ENCODE data around the gene PRND.
A peak's percentile ranks its signal among the peaks of the same experiment; 100 is the strongest.
"Not testable (repeated sequence)": the region's sequence is repeated elsewhere in the genome, so short reads cannot be mapped to it uniquely, and the experiment has no call there.

Gene PRND

DNA sequence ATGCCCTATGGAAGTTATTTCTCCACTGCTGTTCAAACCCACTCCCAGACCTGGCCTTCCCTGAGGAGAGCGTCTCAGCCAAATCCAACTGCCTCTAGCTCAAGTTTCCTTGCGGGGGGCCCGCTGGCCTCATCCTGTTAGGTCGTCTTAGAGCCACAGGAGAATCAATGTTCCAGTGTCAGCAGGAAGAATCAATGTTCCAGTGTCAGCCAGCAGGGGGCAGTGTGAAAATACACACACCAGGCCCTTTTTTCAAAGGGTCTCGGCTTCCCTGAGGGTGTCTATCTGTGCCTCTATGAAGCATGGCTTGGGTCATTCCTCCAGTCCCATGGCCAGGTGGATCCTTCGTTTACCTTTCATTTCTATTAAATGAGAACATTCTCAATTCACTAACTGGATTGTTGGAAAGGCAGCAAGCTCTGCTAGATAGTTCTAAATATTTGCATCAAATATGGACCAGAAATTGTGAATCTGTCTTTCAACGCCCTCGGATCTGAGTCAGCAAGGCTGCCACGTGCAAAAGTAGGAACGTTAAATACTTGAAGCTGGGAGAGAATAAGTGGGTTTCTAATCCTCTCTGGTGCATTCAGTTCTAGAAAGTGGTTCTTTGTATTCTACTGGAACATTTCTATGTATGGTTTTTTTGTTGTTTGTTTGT, 19.2 kb downstream of the PRND start:
- DNase-seq = peak; percentile 27

DNA sequence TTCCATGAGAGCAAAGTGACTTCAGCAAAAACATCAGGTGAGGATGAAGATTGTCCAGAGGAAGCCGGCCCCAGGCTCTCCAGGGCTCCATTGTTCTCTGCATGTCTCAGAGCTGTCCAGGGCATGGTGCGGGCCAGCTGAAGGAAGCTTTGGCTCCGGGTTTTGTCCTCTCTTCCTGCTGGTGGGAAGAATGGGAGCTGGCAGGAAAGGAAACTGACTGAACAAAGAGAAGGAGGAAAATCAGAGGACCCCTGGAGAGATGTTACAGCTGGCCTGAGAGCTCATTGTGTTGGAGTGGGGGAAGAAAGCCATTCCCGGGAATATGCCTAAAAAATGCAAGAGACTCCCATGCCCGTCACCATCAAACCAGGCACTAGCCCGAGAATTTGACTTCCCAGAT, 27.1 kb downstream of the PRND start:
- no peak for DNase-seq

DNA sequence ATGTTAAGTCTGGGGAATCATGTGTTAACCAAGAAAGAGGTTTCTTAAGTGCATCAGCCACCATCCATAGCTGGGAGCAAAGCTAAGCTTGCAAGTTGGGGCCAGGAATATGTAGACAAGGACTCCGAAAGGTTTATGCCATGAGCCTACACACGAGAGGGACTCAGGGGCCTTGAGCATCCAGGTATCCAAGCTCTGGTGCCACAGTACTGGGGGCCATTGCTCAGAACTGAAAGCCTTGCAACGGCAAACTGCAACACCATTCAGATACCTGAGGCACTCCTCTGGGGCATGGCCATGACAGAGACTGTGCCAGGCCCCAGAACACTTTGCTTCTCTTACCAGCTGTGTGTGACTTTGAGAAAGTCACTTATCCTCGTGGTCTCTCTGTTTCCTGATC, 27.6 kb downstream of the PRND start:
- no peak for DNase-seq

DNA sequence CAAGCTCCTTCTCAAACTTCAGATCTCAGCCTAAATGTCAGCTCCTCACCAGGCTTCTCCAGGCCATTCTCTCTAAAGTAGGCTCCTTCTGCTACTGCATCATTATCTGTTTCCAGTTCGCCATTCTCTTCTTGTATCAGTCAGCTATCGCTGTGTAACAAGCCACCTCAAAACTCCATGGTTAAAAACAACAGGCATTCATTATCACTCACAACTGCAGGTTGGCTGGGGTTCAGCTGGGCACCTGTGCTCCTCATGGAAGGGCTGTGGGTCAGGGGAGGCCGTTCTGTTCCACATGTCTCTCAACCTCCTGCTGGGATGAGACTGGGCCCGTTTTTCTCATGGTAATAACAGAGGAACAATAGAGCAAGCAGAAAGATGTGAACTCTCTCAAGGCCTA, 28.7 kb downstream of the PRND start:
- no peak for DNase-seq

DNA sequence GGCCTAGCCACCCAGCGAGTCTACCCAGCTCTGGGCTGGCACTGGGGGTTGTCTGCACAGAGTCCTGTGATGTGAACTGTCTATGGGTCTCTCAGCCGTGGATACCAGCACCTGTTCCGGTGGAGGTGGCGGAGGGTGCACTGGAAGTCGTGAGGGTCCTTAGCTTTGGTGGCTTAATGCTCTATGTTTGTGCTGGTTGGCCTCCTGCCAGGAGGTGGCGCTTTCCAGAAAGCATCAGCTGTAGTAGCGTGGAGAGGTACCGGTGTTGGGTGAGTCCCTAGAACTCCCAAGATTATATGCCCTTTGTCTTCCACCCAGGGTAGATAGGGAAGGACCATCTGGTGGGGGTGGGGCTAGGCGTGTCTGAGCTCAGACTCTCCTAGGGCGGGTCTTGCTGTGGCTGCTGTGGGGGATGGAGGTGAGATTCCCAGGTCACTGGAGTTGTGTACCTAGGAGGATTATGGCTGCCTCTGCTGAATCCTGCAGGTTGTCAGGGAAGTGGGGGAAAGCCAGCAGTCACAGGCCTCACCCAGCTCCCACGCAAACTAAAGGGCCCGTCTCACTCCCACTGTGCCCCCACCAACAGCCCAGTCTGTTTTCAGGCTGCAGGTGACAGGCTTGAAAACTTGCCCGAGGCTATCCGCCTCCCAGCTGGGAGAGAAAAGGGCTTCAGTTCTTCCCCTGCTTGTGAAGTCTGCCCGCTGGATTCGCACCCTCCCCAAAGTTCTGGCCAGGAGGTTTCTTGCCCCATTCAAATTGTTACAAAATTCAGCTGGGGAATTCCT, 37.6 kb downstream of the PRND start:
- DNase-seq = not testable (repeated sequence)

DNA sequence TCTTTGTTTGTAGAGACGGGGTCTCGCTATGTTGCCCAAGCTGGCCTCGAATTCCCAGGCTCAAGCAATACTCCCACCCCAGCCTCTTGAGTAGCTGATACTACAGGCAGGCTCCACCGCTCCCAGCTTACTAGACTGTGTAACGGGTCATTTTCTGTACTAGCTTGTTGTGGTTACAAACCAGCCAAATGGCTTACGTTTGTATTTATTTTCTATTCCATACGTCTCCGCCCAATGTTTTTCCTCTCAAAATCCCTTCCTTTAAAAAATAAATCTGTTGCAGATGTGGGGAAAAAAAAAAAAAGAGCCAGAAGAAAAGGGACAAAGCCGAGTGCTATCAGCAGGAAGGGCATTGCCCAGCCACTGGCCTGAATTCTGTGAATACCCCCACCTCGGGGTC, 41.6 kb downstream of the PRND start:
- DNase-seq = no peak

DNA sequence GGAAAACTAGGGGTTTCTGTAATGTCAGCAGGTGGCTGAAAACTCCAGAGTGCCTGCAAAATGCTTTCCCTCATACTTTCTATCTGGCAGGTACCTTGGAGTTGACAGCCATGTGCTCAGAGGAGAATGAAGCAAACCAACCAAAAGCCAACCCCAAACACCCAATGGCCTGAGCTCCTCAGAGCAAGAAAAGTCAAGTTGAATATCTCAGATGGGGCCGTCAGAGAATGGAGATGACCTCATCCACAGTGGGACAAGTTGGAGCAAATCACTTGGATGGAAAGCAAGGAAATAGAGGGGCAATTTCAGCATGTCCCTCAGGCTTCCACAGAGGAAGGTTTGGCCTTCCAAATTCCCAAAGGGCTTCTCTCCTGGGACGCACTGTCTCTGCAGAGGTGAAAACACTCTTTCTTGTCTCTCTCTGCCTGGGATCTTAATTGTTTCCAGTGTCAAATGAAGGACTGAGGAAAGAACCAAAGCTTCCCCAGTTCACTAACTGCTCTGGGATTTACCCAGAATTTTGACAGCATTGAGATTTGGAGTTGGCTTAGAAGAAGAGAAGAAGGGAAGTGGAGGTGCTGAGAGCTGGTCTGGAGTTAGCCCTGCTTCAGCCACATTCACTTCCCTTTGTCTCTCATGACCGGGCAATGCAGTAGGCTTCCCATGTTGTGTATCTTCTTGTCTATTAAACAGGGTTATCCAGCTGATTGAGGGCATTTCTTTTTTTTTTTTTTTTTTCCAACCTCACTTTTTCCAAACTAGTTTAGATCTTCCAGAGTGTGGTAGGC, 42.2 kb downstream of the PRND start:
- no peak for DNase-seq

DNA sequence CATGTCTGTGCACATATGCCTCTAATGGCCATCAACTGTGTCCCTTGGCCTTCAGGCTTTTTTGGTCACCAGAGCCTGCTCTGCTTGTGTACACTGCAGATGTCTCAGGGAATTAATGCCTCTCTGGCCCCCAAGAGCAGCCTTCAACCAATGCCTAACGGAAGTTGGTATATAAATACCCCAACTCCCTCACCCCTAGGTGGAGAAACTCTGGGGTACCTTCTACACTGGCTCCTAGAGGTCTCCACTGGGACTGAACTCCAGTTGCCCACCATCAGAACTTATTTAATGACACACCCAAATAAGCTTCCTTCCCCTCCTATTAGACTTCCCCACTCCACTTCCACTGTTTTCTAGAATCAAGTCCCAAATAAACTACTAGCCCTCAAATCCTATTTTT, 43.1 kb downstream of the PRND start:
- no peak for DNase-seq

DNA sequence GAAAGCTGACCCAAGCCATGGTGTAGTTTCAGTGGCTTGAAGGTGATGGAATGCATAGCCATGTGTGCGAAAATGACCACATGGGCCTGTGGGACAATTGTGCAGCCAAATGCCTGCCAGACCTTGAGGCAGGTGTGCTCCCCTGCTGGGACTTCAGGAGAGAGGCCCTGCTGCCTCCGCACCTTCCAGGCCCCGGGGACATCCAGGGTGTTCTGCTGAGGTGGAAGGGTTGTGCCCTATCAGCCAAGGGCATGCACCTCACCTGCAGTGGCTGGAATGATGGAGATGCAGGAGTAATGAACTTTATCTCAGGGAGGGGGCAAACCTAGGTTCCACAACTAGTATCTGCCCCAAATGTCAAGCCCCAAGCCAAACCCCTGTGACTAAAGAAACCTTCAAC, 44.0 kb downstream of the PRND start:
- DNase-seq = no peak

DNA sequence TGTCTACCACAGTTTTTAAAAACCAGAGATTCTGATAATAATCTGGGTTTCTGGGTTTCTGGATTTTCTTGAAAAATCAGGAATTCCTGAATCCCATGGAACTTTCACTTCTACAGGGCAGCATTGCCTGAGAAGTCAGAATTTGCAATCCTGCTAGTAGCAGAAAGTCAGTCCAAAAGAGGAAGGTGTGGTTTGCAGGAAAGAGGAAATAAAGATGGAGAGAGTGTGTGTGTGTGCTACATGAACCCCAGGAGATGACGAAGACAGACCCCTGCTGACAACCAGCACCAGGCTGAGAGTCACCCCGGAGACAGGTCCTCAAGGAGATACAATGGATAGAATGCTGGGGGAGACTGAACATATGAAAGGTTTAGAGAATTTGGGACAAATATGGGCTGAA, 44.9 kb downstream of the PRND start:
- DNase-seq = no peak

DNA sequence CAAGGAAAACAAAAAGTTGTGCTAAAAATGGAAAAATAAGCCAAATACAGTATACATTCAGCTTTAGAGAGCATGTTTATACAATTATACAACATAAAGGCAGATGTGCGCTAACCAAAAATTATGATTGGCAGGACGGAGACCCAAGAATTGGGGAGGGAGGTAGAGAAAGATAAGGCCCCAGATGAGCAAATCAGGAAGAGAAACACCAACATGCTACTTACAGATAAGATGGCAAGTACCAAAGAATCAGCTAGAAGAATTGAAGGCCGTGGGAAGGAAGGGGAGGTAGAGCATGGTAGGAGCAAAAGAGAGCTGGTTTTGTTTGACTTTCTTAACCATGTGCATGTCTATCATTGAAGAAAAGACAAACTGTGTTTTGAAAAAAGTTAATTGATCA, 45.4 kb downstream of the PRND start:
- no peak for DNase-seq

DNA sequence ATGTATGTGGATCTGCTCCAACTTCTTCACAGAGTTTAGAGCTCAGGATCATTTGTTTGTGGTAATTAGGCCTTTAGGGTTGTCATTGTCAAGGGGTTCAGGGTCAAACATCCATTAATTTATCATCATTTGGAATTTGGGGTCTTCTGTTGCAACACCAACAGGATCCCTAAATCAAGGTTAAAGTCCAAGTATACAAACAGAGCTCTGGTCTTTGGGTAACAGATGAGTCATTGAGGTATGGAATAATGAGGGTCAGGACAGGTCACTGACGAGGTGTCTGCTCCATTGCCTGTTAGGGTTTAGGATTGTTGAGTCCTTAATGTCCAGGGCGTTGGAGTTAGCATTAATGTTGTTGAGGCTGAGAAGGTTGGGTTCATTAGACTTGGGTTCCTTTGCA, 47.6 kb downstream of the PRND start:
- no peak for DNase-seq

DNA sequence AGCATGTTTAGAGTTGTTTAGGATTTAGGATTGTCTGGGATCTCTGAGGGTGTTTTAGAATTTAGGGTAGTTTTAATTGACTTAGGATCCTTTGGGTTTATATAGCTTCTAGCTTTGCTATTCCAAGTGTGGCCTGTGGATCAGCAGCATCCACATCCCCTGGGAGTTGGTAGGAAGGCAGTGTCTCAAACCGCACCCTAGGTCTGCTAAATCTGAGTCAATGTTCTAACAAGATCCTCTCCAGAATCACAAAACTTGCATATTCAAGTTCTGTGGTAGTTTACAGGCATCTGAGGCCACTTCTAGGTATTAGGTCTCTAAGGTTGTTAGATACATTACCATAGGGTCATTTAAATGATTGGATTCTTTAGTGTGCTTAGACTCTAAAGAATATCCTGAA, 48.3 kb downstream of the PRND start:
- no peak for DNase-seq

DNA sequence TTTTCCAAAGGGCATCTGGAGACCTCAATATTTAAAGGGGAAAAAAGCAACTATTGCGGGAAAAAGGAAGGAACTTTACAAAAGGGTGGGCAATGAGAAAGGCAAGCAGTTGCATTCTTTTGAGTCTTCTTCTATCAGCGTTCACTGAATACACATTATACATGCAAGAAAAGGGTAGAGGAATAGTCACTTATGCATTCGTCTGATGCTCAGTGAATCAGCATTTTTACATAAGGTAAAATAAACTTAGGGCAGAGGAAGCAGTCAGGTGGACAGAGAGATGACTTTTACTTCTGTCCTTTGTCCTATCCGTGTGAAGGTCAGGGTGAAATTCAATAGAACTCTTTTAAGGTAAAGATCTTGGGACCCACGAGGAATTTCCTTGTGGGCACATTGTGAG, 49.3 kb downstream of the PRND start:
- DNase-seq = no peak

DNA sequence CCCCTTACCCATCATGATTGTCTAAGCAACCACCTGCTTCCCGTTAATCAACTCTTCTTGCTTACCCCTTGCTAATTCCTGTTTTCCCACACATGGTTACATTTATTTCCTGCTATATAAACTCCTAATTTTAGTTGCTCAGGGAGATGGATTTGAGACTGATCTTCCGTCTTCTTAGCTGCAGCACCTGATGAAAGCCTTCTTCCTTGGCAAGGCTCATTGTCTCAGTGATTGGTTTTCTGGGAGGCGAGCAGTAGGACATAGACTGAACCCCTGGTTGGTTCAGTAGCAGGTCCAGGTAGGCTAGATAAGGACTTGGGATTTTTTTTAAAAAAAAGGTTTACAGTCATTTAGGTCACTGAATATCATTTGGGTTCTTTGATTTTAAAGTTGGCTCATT, 50.4 kb downstream of the PRND start:
- no peak for DNase-seq

DNA sequence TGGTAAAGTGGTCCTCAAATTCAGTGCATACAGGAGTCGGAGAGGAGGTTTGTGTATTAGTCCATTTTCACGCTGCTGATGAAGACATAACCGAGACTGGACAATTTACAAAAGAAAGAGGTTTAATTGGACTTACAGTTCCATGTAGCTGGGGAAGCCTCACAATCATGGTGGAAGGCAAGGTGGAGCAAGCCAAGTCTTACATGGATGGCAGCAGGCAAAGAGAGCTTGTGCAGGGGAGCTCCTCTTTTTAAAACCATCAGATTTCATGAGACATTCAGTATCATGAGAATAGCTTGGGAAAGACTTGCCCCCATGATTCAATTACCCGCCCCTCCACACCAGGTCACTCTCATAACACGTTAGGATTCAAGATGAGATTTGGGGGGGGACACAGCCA, 51.3 kb downstream of the PRND start:
- DNase-seq = not testable (repeated sequence)

DNA sequence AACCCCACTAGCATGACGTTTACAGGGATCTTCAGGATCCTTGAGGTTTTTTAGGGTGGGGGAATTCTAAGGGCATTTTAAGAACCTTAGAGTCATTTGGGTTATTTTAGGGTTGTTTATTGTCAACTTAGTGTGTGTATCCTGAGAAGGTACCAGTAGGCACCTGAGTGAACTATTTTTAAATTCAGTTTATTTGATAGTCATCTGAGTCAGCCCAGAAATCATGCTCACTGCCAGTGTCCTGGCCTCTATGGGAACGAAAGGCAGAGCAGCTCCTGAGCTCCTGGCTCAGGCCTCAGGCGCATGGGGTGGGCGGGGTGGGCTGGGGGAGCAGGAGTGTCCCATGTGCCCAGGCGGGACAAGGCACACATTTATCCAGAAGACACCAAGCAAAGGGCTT, 52.0 kb downstream of the PRND start:
- no peak for DNase-seq

DNA sequence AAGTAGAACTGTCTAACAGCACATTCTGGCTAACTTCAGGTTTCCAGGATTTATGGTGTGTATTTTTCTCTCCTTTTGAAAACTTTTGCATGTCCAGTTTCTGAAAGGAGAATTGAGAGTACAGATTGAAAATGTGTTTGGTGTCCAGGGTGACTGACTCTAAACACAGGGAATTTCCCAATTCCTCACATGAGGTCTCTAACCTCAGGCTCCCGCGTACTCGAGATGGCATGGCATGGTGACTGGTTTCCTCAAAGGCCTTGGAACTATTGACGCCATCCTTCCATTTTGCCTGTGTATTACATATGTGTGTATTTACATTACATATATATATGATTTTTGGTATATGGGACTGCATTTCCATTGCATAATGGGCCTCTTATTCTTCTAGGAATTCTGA, 52.5 kb downstream of the PRND start:
- no peak for DNase-seq

DNA sequence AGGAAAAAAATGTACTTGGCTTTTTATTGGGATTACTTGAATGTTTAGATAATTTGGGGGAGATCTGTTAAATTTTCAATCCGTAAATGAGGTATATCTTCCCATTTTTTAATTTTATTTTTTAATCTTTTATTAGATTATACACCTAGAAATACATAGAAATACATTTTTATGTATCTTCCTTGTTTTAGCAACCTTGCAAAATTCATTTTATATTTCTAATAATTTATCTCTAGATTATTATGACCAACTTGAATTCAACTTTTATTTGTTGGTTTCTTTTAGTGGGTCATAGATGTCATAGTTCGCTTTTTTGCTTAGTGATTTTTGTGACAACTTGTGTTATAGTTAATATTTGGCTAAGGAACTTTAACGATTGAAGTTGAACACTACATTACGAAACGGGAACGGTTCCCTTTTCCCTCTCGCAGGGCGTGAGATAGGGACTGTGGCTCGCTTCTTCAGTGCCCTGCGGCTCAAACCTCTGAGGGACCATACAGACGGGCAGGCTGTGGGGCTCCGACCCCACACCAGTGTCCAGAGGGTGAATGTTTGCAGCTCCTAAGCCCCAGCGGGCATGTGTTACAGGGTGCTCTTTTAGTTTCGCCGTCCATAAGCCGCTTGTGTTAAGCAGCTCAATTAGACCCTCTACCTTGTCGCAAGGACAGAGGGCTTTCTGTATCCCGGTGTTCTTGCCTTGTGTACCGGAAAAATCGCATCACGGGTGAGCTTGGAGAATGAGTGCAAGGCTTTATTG, 53.8 kb downstream of the PRND start:
- no peak for DNase-seq

DNA sequence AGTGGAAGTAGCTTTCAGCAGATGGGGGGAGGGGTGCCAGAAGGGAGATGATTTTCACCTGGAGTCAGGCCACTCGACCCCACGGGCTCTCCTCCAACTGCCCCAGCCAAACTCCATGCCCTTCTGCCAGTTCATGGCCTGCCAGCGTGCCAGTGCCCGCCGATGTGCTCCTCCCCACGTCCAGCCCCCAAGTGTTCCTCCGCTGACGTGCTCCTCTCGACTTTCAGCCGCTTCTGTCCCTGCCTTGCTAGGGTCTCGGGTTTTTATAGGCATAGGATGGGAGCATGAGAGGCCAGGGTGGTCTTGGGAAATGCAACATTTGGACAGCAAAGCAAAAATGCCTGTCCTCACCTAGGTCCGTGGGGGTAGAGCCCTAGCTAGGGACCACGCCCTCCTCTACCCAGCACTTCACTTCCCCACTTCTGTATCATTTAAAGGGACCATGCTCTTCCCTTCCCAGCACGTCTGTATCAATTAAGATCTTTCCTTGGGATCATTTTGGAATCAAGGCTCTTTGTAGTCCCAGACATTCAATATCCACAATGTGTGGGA, 54.4 kb downstream of the PRND start:
- no peak for DNase-seq
